Fibroblast of skin of back (primary cell): ENCODE results near the gene IL17RE.

ENCODE experiments used
- DNase-seq: peaks from one replicate; pipeline ENCODE4 v3.0.0-alpha.2; 2013

Gene IL17RE

DNA sequence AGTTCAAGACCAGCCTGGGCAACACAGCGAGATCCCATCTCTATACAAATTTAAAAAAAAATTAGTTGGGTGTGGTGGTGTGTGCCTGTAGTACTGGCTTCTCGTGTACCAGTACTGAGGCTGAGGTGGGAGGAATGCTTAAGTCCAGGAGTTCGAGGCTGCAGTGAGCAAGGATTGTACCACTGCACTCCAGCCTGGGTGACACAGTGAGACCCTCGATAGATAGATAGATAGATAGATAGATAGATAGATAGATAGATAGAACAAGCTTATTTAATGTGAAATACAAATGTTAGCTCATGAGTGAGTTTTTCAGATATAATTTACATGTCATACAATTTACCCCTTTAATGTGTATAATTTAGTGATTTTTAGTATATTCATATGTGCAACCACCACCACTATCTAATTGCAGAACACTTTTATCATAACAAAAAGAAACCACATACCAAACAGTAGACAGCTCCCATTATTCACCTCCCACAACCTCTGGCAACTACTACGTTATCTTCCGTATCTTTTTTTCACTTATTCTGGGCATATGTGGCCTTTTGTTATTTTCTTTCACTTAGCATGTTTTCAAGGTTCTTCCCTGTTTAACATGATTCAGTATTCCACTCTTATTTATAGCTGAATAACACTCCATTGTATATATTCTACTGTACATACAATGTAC is 62.7 kb downstream of the IL17RE start:
- DNase-seq: no peak
